ENCODE measurements around the gene PCLAF. TPM values are rescaled to one million over a fixed set of nuclear protein-coding genes. Genes with fewer than 3 reads are reported as not detected.
A peak's percentile ranks its signal among the peaks of the same experiment; 100 is the strongest.

PCLAF gene
- polyA plus RNA-seq, 2 of the 4 experiments (the other 2 are of a cell fraction) = 221 to 452 TPM

DNA sequence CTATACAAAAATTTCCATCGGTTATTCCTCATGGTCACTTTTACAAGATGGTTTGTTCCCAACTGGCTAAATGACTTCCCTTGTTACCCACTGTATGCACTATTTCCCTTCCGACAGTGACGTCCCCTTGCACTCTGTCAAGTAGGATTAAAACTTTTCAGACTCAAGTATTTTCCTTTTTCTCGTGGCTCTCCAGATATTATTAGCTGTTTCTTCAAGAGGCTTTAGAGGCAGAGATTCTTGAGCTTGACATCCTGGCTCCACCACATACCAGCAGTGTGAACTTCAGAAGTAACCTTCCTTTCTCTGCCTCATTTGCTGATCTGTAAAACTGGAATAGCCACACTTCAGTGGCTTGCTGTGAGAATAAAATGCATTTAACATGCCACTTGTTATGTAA, 39.3 kb downstream of the PCLAF start:
- WGBS (ENCODE audit: missing lambda C conversion rate) = 88% methylated on average over 4 of the region's 4 CpGs
- DNase-seq (ENCODE audit: low read depth in 1 of 2, low spot score in 1 of 2) (no peak), ATAC-seq (no peak)

DNA sequence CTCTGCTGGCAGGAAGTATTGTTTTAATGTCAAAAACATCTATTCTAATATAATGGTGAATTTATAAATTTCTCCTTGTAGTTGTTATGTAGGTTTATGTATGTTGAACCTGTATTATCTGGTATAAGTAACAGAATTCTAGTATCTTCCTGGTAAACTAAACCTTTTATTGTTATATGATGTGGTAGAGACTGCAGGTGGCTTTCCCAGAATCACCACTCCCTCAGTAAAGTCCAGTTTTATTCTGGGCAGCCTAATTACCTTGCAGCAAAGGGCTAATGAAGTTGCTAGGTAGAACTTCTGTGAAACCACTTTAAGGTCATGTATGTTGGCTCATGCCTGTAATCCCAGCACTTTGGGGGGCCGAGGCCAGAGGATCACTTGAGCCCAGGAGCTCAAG, 40.9 kb downstream of the PCLAF start:
- POLR2A ChIA-PET = no interaction called here

More for the DNA sequence above, 39.3 kb downstream of the PCLAF start:
- no peak overlapping the region for H3K4me3 ChIP-seq
- H3K4me1 ChIP-seq = peaks cover 18% of the 10 kb centered on the region
- no peaks in the 10 kb centered on the region for H3K9me3 ChIP-seq
- no peak overlapping the region for H3K27ac ChIP-seq
- FAIRE-seq = peak; percentile 67
- TF ChIP-seq, protein P1, sequence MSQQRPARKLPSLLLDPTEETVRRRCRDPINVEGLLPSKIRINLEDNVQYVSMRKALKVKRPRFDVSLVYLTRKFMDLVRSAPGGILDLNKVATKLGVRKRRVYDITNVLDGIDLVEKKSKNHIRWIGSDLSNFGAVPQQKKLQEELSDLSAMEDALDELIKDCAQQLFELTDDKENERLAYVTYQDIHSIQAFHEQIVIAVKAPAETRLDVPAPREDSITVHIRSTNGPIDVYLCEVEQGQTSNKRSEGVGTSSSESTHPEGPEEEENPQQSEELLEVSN (IDR thresholded peaks at IDR 0.05; ENCODE audit: borderline replicate concordance, low read depth) = no peak
- TF ChIP-seq JUN (IDR thresholded peaks at IDR 0.05) = 0 out of 5 replicates have a peak, but pooled peaks of 1 of the 2 experiments have one; percentile 21
- TF ChIP-seq MAZ (IDR thresholded peaks at IDR 0.05; ENCODE audit: borderline replicate concordance, low read depth, low read length) = no peak
- no peak for TF ChIP-seq HOXA7 (CRISPR knock-in tag; IDR thresholded peaks at IDR 0.05)
- TF ChIP-seq CBX2 (IDR thresholded peaks at IDR 0.05; ENCODE audit: borderline replicate concordance, low read depth) = no peak
- no peak for TF ChIP-seq EP300 (IDR thresholded peaks at IDR 0.05)
- TF ChIP-seq RAD21 (conservative IDR thresholded peaks at IDR 0.05 in 1 of 2, IDR thresholded peaks at IDR 0.05 in 1 of 2) = no peak
- TF ChIP-seq KDM1A (IDR thresholded peaks at IDR 0.05; ENCODE audit: low read depth) = no peak
- ChIA-PET POLR2A (no interaction called here), CTCF (interaction anchor here (0.6 to 1.8 kb wide), 2 partner anchors 15 to 132 kb away, joined by 3 to 4 read pairs; no protein-coding TSS in a partner anchor)
- H3K4me2 ChIP-seq = no peak overlapping the region

DNA sequence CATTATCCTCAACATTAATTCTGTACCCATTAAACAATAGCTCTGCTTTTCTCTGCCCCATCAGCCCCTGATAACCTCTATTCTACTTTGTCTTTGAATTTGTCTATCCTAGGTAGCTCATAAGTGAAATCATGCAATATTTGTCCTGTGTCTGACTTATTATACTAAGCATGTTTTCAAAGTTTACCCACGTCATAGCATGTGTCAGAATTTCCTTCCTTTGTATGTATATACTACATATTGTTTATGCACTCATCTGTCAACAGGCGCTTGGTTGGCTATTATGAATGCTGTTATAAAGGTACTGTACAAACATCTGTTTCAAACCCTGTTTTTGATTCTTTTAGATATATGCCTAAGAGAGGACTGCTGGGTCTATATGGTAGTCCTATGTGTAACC, 43.5 kb downstream of the PCLAF start:
- no peak overlapping the region for H3K4me3 ChIP-seq
- no peaks in the 10 kb centered on the region for H3K9me3 ChIP-seq
- ChIA-PET POLR2A (no interaction called here), CTCF (interaction anchor here (0.9 to 1.8 kb wide), 4 partner anchors 10 to 193 kb away, joined by 3 to 6 read pairs (median 4); no protein-coding TSS in a partner anchor)
- no peak overlapping the region for H3K4me2 ChIP-seq
- 0 out of 3 replicates have a peak, but pooled peaks cover 5% of the 10 kb centered on the region for H3K4me1 ChIP-seq
- DNase-seq (ENCODE audit: low read depth in 1 of 2, low spot score in 1 of 2) (no peak), FAIRE-seq (no peak), ATAC-seq (no peak)
- 90% methylated on average over 2 of the region's 2 CpGs for WGBS (ENCODE audit: missing lambda C conversion rate)
- TF ChIP-seq POLR2A (IDR thresholded peaks at IDR 0.05; ENCODE audit: low read length) = no peak
- no peak for TF ChIP-seq KDM5A (IDR thresholded peaks at IDR 0.05)
- TF ChIP-seq EHF (CRISPR knock-in tag; IDR thresholded peaks at IDR 0.05) = no peak
- no peak for TF ChIP-seq NPAS2 (CRISPR knock-in tag; IDR thresholded peaks at IDR 0.05; ENCODE audit: borderline replicate concordance)
- TF ChIP-seq HDAC2 (IDR thresholded peaks at IDR 0.05) = no peak
- no peak for TF ChIP-seq MAZ (IDR thresholded peaks at IDR 0.05; ENCODE audit: borderline replicate concordance, low read depth, low read length)
- TF ChIP-seq EP300 (IDR thresholded peaks at IDR 0.05) = no peak
- no peak for TF ChIP-seq HOXB5 (CRISPR knock-in tag; IDR thresholded peaks at IDR 0.05)
- TF ChIP-seq TP53 (CRISPR knock-in tag; IDR thresholded peaks at IDR 0.05) = no peak
- TF ChIP-seq, protein P1 (IDR thresholded peaks at IDR 0.05; ENCODE audit: borderline replicate concordance, low read depth) = no peak
- TF ChIP-seq CEBPB (IDR thresholded peaks at IDR 0.05) = no peak
- TF ChIP-seq RCOR1 (IDR thresholded peaks at IDR 0.05; ENCODE audit: low read depth, low read length) = no peak
- no peak for TF ChIP-seq RNF2 (IDR thresholded peaks at IDR 0.05; ENCODE audit: borderline replicate concordance, low read depth)
- no peak for TF ChIP-seq ZNF302 (CRISPR knock-in tag; IDR thresholded peaks at IDR 0.05)
- no peak for TF ChIP-seq KDM1A (IDR thresholded peaks at IDR 0.05; ENCODE audit: low read depth)
- TF ChIP-seq MAFK (IDR thresholded peaks at IDR 0.05; ENCODE audit: partially characterized antibody) = no peak
- TF ChIP-seq, protein P2, sequence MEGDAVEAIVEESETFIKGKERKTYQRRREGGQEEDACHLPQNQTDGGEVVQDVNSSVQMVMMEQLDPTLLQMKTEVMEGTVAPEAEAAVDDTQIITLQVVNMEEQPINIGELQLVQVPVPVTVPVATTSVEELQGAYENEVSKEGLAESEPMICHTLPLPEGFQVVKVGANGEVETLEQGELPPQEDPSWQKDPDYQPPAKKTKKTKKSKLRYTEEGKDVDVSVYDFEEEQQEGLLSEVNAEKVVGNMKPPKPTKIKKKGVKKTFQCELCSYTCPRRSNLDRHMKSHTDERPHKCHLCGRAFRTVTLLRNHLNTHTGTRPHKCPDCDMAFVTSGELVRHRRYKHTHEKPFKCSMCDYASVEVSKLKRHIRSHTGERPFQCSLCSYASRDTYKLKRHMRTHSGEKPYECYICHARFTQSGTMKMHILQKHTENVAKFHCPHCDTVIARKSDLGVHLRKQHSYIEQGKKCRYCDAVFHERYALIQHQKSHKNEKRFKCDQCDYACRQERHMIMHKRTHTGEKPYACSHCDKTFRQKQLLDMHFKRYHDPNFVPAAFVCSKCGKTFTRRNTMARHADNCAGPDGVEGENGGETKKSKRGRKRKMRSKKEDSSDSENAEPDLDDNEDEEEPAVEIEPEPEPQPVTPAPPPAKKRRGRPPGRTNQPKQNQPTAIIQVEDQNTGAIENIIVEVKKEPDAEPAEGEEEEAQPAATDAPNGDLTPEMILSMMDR (IDR thresholded peaks at IDR 0.05) = no peak
- H3K27ac ChIP-seq = no peak overlapping the region

More for the DNA sequence above, 40.9 kb downstream of the PCLAF start:
- H3K4me2 ChIP-seq = no peak overlapping the region
- no peaks in the 10 kb centered on the region for H3K9me3 ChIP-seq
- no peak for TF ChIP-seq RFX5 (IDR thresholded peaks at IDR 0.05)
- TF ChIP-seq NPAS2 (CRISPR knock-in tag; IDR thresholded peaks at IDR 0.05; ENCODE audit: borderline replicate concordance) = no peak
- TF ChIP-seq ZC3H11A (IDR thresholded peaks at IDR 0.05) = no peak
- TF ChIP-seq CHD2 (IDR thresholded peaks at IDR 0.05; ENCODE audit: low read length, partially characterized antibody) = no peak
- TF ChIP-seq, protein P3, sequence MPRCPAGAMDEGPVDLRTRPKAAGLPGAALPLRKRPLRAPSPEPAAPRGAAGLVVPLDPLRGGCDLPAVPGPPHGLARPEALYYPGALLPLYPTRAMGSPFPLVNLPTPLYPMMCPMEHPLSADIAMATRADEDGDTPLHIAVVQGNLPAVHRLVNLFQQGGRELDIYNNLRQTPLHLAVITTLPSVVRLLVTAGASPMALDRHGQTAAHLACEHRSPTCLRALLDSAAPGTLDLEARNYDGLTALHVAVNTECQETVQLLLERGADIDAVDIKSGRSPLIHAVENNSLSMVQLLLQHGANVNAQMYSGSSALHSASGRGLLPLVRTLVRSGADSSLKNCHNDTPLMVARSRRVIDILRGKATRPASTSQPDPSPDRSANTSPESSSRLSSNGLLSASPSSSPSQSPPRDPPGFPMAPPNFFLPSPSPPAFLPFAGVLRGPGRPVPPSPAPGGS (IDR thresholded peaks at IDR 0.05) = no peak
- no peak for TF ChIP-seq EHMT2 (IDR thresholded peaks at IDR 0.05; ENCODE audit: low read depth)
- no peak for TF ChIP-seq RARB (CRISPR knock-in tag; IDR thresholded peaks at IDR 0.05)
- TF ChIP-seq HOXA7 (CRISPR knock-in tag; IDR thresholded peaks at IDR 0.05) = no peak
- TF ChIP-seq KDM5A (IDR thresholded peaks at IDR 0.05) = no peak
- TF ChIP-seq CBX2 (IDR thresholded peaks at IDR 0.05; ENCODE audit: borderline replicate concordance, low read depth) = no peak
- TF ChIP-seq, protein P4, sequence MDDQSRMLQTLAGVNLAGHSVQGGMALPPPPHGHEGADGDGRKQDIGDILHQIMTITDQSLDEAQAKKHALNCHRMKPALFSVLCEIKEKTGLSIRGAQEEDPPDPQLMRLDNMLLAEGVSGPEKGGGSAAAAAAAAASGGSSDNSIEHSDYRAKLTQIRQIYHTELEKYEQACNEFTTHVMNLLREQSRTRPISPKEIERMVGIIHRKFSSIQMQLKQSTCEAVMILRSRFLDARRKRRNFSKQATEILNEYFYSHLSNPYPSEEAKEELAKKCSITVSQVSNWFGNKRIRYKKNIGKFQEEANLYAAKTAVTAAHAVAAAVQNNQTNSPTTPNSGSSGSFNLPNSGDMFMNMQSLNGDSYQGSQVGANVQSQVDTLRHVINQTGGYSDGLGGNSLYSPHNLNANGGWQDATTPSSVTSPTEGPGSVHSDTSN (IDR thresholded peaks at IDR 0.05) = no peak
- H3K27ac ChIP-seq = no peak overlapping the region
- FAIRE-seq (no peak), ATAC-seq (no peak), DNase-seq (ENCODE audit: low read depth in 1 of 2, low spot score in 1 of 2) (no peak)
- 100% methylated on average over 1 of the region's 1 CpG for WGBS (ENCODE audit: missing lambda C conversion rate)
- H3K4me1 ChIP-seq = peaks cover 18% of the 10 kb centered on the region
- H3K4me3 ChIP-seq = no peak overlapping the region
- CTCF ChIA-PET = interaction anchor here (1.0 to 1.2 kb wide), 2 partner anchors 11 to 22 kb away, joined by 3 read pairs; no protein-coding TSS in a partner anchor

All from A549 (cell line).